Activated CD8-positive, alpha-beta memory T cell treated with anti-CD3 and anti-CD28 coated beads, Interleukin-2, amount 50 U/mL, for 24 hours (primary cell): ENCODE measurements around the gene APP.
"Not testable (repeated sequence)": the region's sequence is repeated elsewhere in the genome, so short reads cannot be mapped to it uniquely, and the experiment has no call there.

Source experiments
- DNase-seq: peaks from one replicate; pipeline ENCODE4 v3.0.0-alpha.2; 2020; ENCODE audit errors: extremely low read depth

The APP gene

DNA sequence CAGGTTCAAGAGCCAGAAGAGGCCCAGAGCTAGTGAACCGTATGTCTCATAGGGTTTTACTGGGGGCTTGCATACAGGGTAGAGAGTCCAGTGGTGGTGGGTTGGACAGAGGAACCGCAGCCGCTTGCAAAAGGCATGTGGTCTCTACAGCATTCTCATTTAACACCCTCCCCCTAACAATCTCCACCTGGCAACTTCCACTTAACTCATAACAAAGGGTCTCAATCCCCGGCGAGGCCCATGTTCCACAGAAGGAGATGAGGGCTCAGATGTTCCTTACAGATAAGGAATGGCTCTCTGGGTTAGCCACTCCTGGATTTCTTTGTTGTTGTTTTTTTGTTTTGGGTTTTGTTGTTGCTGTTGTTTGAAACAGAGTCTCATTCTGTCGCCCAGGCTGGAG, 106.1 kb downstream of the APP start:
- no peak for DNase-seq

- no peak for DNase-seq
Observed at GRCh38 chr21:26061437-26061836, 109.1 kb downstream of the APP start.

GRCh38 chr21:26060335-26061115, 110.0 kb downstream of the APP start:
- no peak for DNase-seq

DNA sequence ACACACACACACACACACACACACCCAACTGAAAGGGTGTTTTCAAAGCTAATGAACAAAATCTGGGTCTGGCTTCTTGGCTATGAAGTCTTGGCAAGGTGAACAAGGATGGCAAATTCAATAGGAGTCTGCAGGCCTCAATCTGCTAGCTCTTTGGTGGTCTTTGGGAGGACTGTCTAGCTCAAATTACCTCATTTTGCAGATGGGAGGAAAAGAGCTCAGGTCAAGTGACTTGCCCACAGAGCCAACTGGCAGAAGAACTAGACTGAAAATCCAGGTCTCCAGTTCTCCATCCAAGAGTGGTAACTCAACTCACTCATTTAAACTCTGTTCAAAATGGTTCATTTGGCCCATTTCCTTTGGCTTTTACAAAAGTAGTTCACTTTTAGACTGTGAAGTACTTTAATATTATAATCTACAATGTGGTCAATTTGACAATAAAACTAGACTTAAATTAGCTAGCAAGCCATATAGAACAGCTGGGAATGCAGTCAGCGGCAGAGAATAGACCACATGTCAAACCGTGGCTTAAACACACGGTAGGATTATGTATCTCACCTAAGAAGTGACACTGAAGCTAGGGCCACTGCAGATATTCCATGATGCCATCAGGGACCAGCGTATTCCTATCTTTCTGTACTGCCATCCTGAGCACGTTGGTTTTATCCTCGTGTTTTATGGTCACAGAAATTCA, 112.9 kb downstream of the APP start:
- DNase-seq: no peak

- DNase-seq: no peak
Observed at GRCh38 chr21:26055841-26056264, 114.7 kb downstream of the APP start.

DNA sequence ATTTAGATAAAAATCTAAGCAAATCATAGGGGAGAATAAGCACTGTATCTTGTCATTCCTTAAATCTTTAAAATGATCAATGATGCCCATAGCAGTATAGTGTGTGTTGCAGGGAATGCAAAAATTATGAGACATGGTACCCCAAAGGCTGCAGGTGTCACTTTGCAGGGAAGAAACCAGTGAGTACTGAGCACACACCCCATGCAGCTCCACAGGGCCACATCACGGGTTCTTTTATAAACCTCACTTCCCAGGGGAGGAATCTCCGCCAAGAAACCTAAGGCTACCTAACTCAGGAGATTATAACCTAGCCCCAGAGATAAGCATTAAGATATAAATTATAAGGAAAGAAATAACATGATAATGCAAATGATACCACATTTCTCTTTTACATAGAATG, 115.6 kb downstream of the APP start:
- DNase-seq: no peak

- no peak for DNase-seq
Observed at GRCh38 chr21:26052057-26052456, 118.5 kb downstream of the APP start.

- no peak for DNase-seq
Observed at GRCh38 chr21:26050857-26051256, 119.7 kb downstream of the APP start.

- no peak for DNase-seq
Observed at GRCh38 chr21:26049803-26050202, 120.8 kb downstream of the APP start.

DNA sequence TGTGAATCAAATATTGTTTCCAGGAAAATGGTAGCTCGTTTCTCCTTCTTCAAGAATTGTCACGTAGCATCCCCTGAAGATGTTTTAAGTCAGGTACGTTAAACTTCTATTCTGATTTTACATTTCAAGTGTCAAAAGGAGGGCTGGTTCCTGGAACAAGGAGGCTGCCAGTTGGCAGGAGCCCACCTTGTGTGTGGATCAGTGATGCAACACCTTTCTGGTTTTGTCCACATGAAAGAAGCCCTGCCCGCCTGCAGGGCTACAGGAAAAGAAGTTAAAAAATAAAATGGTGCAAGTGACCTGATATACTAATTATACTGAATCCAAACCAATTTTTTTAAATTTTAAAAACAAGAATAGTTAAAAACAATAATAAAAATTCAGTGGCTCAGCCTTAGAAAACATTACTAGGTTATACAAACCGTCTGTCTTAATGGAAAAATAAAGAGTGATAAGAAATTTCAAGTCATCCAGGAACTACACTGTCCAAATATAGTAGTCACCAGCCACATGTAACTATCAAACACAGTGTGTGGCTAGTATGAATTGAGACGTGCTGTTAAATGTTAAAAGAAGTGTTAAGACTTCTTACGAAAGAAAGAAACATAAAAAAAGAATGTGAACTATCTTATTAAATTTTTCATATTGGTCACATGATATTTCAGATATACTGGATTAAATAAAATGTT, 123.1 kb downstream of the APP start:
- no peak for DNase-seq

GRCh38 chr21:26043891-26044290, 126.7 kb downstream of the APP start:
- DNase-seq: no peak

GRCh38 chr21:26042181-26042876, 128.2 kb downstream of the APP start:
- DNase-seq: no peak

DNA sequence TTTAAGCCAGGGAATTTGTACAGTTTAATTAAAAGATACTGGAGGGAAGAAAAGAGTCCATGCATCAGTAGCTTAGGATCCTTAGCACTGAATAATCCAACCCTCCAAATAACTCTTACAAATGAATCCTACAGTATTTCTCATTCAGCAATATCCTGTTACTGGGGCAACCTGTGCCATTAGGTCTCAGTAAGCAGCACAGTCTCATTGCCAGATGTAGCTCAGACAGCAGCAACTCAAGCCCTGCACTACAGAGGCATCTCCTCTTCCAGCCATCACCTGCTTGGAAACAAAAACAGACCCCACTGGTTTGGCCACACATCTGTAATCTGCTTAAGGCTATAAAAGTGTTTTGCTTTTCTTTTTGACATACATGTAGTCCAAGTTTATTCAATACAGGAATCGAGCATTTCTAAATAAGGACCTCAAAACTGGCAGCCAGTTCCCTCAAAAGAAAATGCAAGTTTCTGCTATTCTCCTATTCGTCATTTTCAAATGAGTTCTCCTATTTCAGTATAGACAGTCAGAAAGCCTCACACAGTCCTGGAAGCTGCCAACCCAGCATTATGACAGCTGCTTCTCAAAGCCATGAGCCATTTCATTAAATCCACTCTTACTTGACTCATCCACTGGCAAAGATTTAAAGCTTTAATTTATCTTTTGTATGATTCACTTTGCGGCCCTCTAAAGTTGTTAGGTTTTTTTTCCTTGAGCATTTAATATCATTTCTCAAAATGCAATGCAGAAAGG, 129.0 kb downstream of the APP start:
- DNase-seq: no peak

- no peak for DNase-seq
Observed at GRCh38 chr21:26036916-26037315, 133.7 kb downstream of the APP start.

GRCh38 chr21:26032263-26032662, 138.3 kb downstream of the APP start:
- no peak for DNase-seq

DNA sequence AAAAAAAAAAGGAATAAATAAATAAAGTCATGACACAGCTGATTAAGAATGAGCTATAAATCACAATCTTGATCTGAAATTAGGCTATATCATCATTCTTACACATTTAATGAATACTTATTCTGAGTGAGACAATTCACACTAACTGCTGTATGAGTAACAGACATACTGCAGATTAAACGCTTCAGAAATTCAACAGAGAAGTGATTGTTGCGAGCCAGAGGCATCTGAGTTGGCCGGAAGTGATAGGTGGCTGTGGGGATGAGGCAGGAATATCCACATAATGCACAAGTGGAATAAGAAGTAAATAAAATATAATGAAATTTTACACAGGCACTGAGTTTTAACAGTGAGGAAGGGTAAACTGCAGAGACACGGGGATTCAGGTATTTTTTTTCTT, 142.4 kb downstream of the APP start:
- DNase-seq: no peak

DNA sequence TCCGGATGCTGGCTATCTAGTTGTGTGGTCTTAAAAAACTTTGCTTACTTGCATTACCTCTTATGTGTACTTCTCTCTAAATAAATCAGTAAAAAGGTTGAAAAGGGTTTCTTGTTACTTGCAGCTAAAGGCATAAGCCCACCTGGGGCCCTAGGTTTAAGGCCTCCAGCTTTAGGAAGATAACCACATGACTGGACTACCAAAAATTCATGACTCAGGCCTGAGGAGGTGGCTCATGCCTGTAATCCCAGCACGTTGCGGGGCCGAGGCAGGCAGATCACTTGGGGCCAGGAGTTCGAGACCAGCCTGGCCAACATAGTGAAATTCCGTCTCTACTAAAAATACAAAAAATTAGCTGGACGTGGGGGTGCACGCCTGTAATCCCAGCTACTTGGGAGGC, 142.9 kb downstream of the APP start:
- DNase-seq: no peak

DNA sequence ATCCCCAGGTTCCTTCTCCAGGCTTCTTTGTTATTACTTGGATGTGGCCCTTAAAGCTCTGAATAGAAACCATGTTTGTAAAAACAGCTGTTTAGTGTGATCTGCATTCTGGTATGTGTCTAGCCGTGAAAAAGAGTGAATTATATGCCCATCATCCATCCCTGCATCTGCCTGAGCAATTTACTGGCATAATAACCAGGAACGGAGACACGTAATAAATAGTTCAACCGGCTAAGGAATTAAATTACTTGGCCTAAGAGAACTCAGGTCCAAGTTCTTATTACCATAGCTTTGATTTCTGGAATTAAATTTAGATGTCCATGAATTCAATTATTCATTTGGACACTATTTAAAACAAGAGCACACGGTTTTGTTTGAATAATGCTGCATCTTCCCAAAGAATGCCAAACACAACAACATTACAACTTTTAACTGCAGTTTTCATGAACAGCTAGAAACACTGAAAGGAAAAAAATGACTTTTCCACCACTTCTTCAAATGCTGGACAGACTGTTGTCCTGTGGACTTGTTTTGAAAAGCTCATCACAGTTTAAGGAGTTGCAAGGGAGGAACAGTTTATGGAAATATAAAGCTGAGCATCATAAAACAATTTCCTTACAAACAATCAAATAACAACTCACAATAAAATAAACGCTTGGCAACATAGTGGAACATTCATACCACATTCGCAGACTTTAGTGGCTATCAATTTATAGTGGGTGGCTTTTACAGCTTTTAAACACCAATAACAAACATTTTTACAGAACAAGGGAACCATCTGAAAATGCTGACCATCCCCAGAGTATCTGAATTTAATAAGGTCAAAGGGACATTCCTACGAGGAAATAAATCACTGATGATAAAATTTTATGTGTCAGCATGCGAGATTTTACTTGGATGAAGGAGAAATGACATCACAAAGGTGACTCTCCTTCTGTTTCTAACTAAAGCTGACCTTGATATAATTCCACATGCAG, 144.7 kb downstream of the APP start:
- DNase-seq: no peak

DNA sequence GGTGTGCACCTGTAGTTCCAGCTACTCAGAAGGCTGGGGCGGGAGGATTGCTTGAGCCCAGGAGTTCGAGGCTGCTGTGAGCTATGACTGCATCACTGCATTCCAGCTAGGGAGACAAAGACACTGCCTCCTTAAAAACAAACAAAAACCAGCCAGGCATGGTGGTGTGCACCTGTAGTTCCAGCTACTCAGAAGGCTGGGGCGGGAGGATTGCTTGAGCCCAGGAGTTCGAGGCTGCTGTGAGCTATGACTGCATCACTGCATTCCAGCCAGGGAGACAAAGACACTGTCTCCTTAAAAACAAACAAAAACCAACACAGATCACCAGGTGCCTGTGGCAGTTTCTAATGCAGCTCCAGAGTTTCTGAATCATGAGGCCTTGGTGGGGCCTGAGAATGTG, 147.2 kb downstream of the APP start:
- not testable (repeated sequence) for DNase-seq

GRCh38 chr21:26022598-26023337, 147.8 kb downstream of the APP start:
- DNase-seq: not testable (repeated sequence)
